Left lung (tissue), 10 donors: ENCODE results near the gene NEURL3. TPM values are rescaled to one million over a fixed set of nuclear protein-coding genes. Genes with fewer than 3 reads are reported as not detected.

Experiments used
- ATAC-seq: fragments of 200-7000 bp; cut with Tn5 transposase; one replicate; pipeline ENCODE4 v1.9.1; 2020; ENCODE audit warnings: moderate library complexity
- DNase-seq, 4 donors: peaks; one replicate each; pipeline ENCODE4 v3.0.0-alpha.2; 2013 to 2020
- H3K27ac ChIP-seq, 2 donors: fragments of 200-600 bp; sonication (generic) in 1 of 2; one replicate each; pipeline versions ENCODE4 v1.5.0 to v1.8.0; 2020 to 2021
- H3K27me3 ChIP-seq, 2 donors: fragments of 200-600 bp; sonication (generic) in 1 of 2; one replicate each; pipeline versions ENCODE4 v1.5.0 to v1.8.0; 2020 to 2021
- H3K36me3 ChIP-seq, 2 donors: fragments of 200-600 bp; sonication (generic) in 1 of 2; one replicate each; pipeline versions ENCODE4 v1.5.0 to v1.8.0; 2020 to 2021
- H3K4me1 ChIP-seq, 2 donors: fragments of 200-600 bp; one replicate each; pipeline ENCODE4 v1.8.0; 2021
- H3K4me3 ChIP-seq, 2 donors: fragments of 200-600 bp; sonication (generic) in 1 of 2; one replicate each; pipeline versions ENCODE4 v1.5.0 to v1.8.0; 2020 to 2021; ENCODE audit warnings: mild to moderate bottlenecking in 1 of 2
- H3K9me3 ChIP-seq, 2 donors: fragments of 200-600 bp; sonication (generic) in 1 of 2; one replicate each; pipeline versions ENCODE4 v1.5.0 to v1.8.0; 2020 to 2021
- intact Hi-C, 2 donors: fragments of 100-400 bp; cut with DNase I; formaldehyde crosslinking; loops; one replicate each; pipeline versions ENCODE4 v1.11.2 to v1.14.2; 2022
- polyA plus RNA-seq, 6 donors: library from polyadenylated mRNA; unstranded; fragments of 120-200 nt; gene quantifications; one replicate each; pipeline ENCODE4 v1.2.1, GENCODE V29; 2013; ENCODE audit not compliant: insufficient read length in 6 of 6
- total RNA-seq, 2 donors: library from RNA; stranded (reverse); fragmentation: NEBNext Ultra II Directional; extraction: Animal tissue kit (Norgen Biotek cat#: 25700); gene quantifications; one replicate each; pipeline ENCODE4 v1.2.1, GENCODE V29; 2021
- TF ChIP-seq, protein P1 (sequence below), 2 donors: fragments of 200-600 bp; sonication (generic) in 1 of 2; IDR thresholded peaks; one replicate each; pipeline versions ENCODE4 v1.5.0 to v1.8.0; 2021; ENCODE audit warnings: antibody characterized with exemption in 2 of 2
- donor health status: DM: no; HTN: yes; CAD: no.
- donor health status: DM: no; HTN: no; CAD: no.

NEURL3 gene
- total and polyA plus RNA-seq, 8 donors: 0.18 to 0.62 (median 0.32) TPM

DNA sequence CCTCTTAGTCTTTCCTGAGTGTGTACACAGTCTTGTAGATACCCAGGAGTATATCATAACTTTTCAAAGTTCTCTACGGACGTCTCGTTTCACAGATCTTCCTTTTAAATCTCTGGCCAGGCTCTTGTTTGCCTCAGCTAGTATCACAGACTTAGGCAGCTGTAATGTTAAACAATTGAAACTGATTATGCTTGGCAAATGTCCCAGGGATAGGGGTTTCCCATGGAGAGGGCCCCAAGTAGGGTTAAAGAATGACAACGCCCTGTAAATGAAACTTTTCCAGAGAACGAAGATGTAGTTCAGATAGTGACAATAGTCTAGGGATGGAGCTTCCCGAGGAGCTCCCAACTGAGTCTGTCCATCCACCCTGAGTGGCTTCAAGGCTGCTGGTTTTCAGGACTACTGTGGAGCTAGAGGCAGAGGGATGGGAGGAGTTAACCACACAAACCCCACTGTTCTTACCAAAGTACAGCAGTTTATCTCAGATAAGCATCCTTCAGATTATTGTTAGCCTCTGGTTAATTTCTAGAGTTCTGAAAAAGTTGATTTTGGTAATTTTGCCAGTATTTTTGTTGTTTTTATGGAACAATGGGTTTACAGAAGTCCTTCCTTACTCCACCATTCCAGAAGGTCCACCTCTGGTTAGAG lies 9.1 kb downstream of the NEURL3 start:
- Histone ChIP-seq H3K27ac (peak overlapping the region in 1 of 2 donors; percentile 47), H3K36me3 (no peaks in the 10 kb centered on the region), H3K9me3 (peaks cover 0 to 10% of the 10 kb centered on the region in 2 donors), H3K27me3 (peaks cover 9 to 15% of the 10 kb centered on the region in 2 donors), H3K4me1 (no peaks in the 10 kb centered on the region), H3K4me3 (no peak overlapping the region)
- ATAC-seq (no peak), DNase-seq (no peak)
- TF ChIP-seq, protein P1, sequence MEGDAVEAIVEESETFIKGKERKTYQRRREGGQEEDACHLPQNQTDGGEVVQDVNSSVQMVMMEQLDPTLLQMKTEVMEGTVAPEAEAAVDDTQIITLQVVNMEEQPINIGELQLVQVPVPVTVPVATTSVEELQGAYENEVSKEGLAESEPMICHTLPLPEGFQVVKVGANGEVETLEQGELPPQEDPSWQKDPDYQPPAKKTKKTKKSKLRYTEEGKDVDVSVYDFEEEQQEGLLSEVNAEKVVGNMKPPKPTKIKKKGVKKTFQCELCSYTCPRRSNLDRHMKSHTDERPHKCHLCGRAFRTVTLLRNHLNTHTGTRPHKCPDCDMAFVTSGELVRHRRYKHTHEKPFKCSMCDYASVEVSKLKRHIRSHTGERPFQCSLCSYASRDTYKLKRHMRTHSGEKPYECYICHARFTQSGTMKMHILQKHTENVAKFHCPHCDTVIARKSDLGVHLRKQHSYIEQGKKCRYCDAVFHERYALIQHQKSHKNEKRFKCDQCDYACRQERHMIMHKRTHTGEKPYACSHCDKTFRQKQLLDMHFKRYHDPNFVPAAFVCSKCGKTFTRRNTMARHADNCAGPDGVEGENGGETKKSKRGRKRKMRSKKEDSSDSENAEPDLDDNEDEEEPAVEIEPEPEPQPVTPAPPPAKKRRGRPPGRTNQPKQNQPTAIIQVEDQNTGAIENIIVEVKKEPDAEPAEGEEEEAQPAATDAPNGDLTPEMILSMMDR (IDR thresholded peaks at IDR 0.05): no peak
- intact Hi-C loops: no loop called here

DNA sequence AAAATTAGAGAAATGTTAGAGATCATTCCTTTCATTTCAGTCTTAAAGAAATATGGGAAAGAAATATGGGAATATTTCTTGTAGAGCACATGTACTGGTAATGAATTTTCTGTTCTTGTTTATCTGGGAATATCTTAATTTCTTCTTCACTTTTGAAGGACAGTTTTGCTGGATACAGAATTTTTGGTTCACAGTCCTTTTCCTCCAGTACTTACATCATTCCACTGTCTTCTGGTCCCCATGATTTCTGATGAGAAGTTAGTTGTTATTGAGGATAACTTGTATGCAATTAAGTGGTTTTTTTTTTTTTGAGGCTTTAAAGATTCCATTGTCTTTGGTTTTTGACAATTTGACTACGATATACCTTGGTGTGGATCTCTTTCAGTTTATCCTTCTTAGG lies 11.0 kb downstream of the NEURL3 start:
- no peak overlapping the region for H3K27ac ChIP-seq
- H3K4me1 ChIP-seq: no peaks in the 10 kb centered on the region
- peaks cover 0 to 10% of the 10 kb centered on the region in 2 donors for H3K9me3 ChIP-seq
- no peaks in the 10 kb centered on the region for H3K27me3 ChIP-seq
- intact Hi-C loops: no loop called here
- no peak overlapping the region for H3K4me3 ChIP-seq
- no peak for ATAC-seq
- TF ChIP-seq, protein P1 (IDR thresholded peaks at IDR 0.05): no peak
- no peaks in the 10 kb centered on the region for H3K36me3 ChIP-seq
- DNase-seq: no peak

DNA sequence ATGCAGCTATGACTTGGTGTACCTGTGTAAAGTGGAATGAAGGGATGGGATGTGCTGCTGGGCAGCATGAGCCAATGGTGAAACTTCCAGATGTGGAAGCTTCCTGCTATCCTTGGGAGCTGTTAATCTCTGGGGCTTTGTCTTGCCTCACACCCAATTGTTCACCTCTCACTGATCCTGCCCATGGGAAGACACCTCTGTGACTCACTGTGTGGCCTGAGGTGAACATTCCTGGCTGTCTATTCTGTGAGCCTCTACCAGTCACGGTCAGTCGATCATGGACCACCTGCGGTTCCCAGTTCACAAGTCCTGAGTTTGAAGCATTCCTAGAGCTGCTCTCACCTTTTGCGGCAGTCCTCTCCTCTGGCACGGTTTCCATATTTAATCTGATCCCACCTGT lies 12.1 kb downstream of the NEURL3 start:
- Histone ChIP-seq H3K4me1 (no peaks in the 10 kb centered on the region), H3K27me3 (no peaks in the 10 kb centered on the region), H3K36me3 (no peaks in the 10 kb centered on the region), H3K9me3 (peaks cover 0 to 10% of the 10 kb centered on the region in 2 donors), H3K4me3 (no peak overlapping the region), H3K27ac (no peak overlapping the region)
- intact Hi-C loops: no loop called here
- ATAC-seq (no peak), DNase-seq (no peak)
- TF ChIP-seq, protein P1 (IDR thresholded peaks at IDR 0.05): no peak

DNA sequence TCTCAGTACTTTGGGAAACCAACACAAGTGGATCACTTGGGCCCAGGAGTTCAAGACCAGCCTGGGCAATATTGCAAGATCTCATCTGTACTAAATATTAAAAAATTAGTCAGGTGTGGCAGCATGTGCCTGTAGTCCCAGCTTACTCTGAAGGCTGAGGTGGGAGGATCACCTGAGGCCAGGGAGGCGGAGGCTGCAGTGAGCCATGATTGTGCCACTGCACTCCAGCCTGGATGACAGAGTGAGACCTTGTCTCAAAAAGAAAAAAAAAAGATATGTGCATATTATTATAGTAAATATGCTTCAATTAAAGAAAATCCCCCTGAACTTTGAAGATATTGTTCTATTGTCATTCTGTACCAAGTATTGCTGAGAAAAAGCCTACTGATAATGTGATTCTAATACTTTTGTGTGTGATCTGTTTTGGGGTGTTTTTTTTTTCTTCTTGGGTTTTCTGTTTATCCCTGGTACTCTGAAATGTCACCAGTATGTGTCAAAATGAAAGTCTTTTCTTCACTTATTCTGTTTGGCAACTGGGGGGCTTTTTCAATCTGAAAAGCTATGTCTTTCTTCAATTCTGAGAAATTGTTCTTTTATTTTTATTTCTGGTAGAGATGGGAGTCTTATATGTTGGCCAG lies 13.2 kb downstream of the NEURL3 start:
- peaks cover 0 to 10% of the 10 kb centered on the region in 2 donors for H3K9me3 ChIP-seq
- ATAC-seq: no peak
- H3K27me3 ChIP-seq: no peaks in the 10 kb centered on the region
- H3K27ac ChIP-seq: no peak overlapping the region
- no peak for DNase-seq
- TF ChIP-seq, protein P1 (IDR thresholded peaks at IDR 0.05): no peak
- H3K36me3 ChIP-seq: no peaks in the 10 kb centered on the region
- peaks cover 0 to 6% of the 10 kb centered on the region in 2 donors for H3K4me1 ChIP-seq
- intact Hi-C loops: no loop called here
- no peak overlapping the region for H3K4me3 ChIP-seq

DNA sequence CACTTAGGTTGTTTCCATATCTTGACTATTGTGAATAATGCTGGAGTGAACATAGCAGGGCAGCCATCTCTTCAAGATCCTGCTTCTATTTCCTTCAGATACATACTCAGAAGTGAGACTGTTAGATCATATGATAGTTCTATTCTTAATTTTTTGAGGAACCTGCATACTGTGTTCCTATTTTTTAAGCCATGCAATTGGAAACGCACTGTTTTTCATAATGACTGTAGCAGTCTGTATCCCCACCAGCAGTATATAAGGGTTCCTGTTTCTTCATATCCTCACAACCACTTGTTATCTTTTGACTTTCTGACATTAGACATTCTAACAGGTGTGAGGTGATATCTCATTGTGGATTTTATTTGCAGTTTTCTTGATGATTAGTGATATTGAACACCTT lies 15.5 kb downstream of the NEURL3 start:
- Histone ChIP-seq H3K4me3 (no peak overlapping the region), H3K36me3 (no peaks in the 10 kb centered on the region), H3K9me3 (peaks cover 0 to 5% of the 10 kb centered on the region in 2 donors), H3K27me3 (no peaks in the 10 kb centered on the region), H3K27ac (peak overlapping the region in 1 of 2 donors; percentile 16), H3K4me1 (peaks cover 0 to 24% of the 10 kb centered on the region in 2 donors)
- TF ChIP-seq, protein P1 (IDR thresholded peaks at IDR 0.05): no peak
- ATAC-seq (peak; percentile 18), DNase-seq (no peak)
- intact Hi-C loops: no loop called here
